RWPE2 (cell line): ENCODE measurements around the gene DUSP16.
"Not testable (repeated sequence)": the region's sequence is repeated elsewhere in the genome, so short reads cannot be mapped to it uniquely, and the experiment has no call there.

Experiments
- ATAC-seq: fragments of 200-7000 bp; cut with Tn5 transposase; 3 replicates; pipeline ENCODE4 v1.9.1; 2021; ENCODE audit warnings: low read depth
- DNase-seq: peaks from one replicate; pipeline ENCODE4 v3.0.0-alpha.2; 2020; ENCODE audit warnings: low spot score
- H3K27ac ChIP-seq: fragments of 450-650 bp; 2 replicates; pipeline ENCODE4 v1.5.1; 2017; ENCODE audit warnings: mild to moderate bottlenecking; ENCODE audit not compliant: poor library complexity, severe bottlenecking
- H3K27me3 ChIP-seq: fragments of 250-450 bp; sonication (Bioruptor Pico); 2 replicates; pipeline ENCODE4 v1.5.1; 2021; ENCODE audit warnings: mild to moderate bottlenecking, moderate library complexity; ENCODE audit not compliant: insufficient read depth, poor library complexity, severe bottlenecking
- H3K36me3 ChIP-seq: fragments of 250-450 bp; sonication (Bioruptor Pico); 2 replicates; pipeline ENCODE4 v1.5.1; 2020; ENCODE audit warnings: low read depth, mild to moderate bottlenecking, moderate library complexity
- H3K4me1 ChIP-seq: fragments of 250-450 bp; sonication (Bioruptor Pico); 2 replicates; pipeline ENCODE4 v1.5.1; 2021; ENCODE audit warnings: mild to moderate bottlenecking, moderate library complexity; ENCODE audit not compliant: insufficient read depth, poor library complexity, severe bottlenecking
- H3K4me3 ChIP-seq: fragments of 250-450 bp; sonication (Bioruptor Pico); 2 replicates; pipeline ENCODE4 v1.5.1; 2021; ENCODE audit warnings: mild to moderate bottlenecking, moderate library complexity; ENCODE audit not compliant: severe bottlenecking
- H3K9me3 ChIP-seq: fragments of 250-450 bp; sonication (Bioruptor Pico); 2 replicates; pipeline ENCODE4 v1.5.1; 2021; ENCODE audit warnings: mild to moderate bottlenecking, moderate library complexity; ENCODE audit not compliant: severe bottlenecking
- CTCF ChIP-seq: fragments of 450-650 bp; IDR thresholded peaks from one replicate; pipeline ENCODE4 v1.5.1; 2017; ENCODE audit warnings: mild to moderate bottlenecking, moderate library complexity; ENCODE audit not compliant: poor library complexity, severe bottlenecking

The DUSP16 gene

GRCh38 chr12:12474931-12475795 is 87.5 kb downstream of the DUSP16 start:
- H3K4me1 ChIP-seq: no peaks in the 10 kb centered on the region
- TF ChIP-seq CTCF: no peak
- ATAC-seq (no peak), DNase-seq (no peak)
- H3K4me3 ChIP-seq: no peak overlapping the region
- no peaks in the 10 kb centered on the region for H3K9me3 ChIP-seq
- no peaks in the 10 kb centered on the region for H3K36me3 ChIP-seq
- H3K27me3 ChIP-seq: no peaks in the 10 kb centered on the region
- no peak overlapping the region for H3K27ac ChIP-seq

- no peak for DNase-seq
- H3K36me3 ChIP-seq: no peaks in the 10 kb centered on the region
- no peak overlapping the region for H3K4me3 ChIP-seq
- H3K9me3 ChIP-seq: no peaks in the 10 kb centered on the region
- H3K4me1 ChIP-seq: peaks cover 5% of the 10 kb centered on the region
- H3K27ac ChIP-seq: no peak overlapping the region
- no peak for TF ChIP-seq CTCF
- ATAC-seq: no peak
- H3K27me3 ChIP-seq: no peaks in the 10 kb centered on the region
Measured at GRCh38 chr12:12474471-12474928, 88.2 kb downstream of the DUSP16 start.

GRCh38 chr12:12473223-12473622 is 89.4 kb downstream of the DUSP16 start:
- no peak overlapping the region for H3K27ac ChIP-seq
- no peaks in the 10 kb centered on the region for H3K36me3 ChIP-seq
- no peak for DNase-seq
- H3K4me3 ChIP-seq: no peak overlapping the region
- TF ChIP-seq CTCF: no peak
- ATAC-seq: no peak
- H3K9me3 ChIP-seq: no peaks in the 10 kb centered on the region
- peaks cover 12% of the 10 kb centered on the region for H3K4me1 ChIP-seq
- no peaks in the 10 kb centered on the region for H3K27me3 ChIP-seq

- peaks cover 12% of the 10 kb centered on the region for H3K4me1 ChIP-seq
- not testable (repeated sequence) for DNase-seq, H3K27me3 ChIP-seq, H3K4me3 ChIP-seq, H3K36me3 ChIP-seq, H3K27ac ChIP-seq, H3K9me3 ChIP-seq, ATAC-seq
Measured at GRCh38 chr12:12471982-12472961, 90.4 kb downstream of the DUSP16 start.

GRCh38 chr12:12470751-12471306 is 91.8 kb downstream of the DUSP16 start:
- H3K27me3 ChIP-seq: no peaks in the 10 kb centered on the region
- DNase-seq (no peak), ATAC-seq (no peak)

More at GRCh38 chr12:12470751-12471306, 91.8 kb downstream of the DUSP16 start:
- H3K4me3 ChIP-seq: no peak overlapping the region
- no peak for TF ChIP-seq CTCF
- H3K4me1 ChIP-seq: peaks cover 12% of the 10 kb centered on the region
- no peaks in the 10 kb centered on the region for H3K36me3 ChIP-seq
- H3K27ac ChIP-seq: no peak overlapping the region
- H3K9me3 ChIP-seq: no peaks in the 10 kb centered on the region
